Measurements from ENCODE around the gene C6orf62. TPM values are rescaled to one million over a fixed set of nuclear protein-coding genes. Genes with fewer than 3 reads are reported as not detected.
A peak's percentile ranks its signal among the peaks of the same experiment; 100 is the strongest.

Gene C6orf62
- total and polyA plus RNA-seq, 12 donors = 52.3 to 121 (median 102) TPM

- H3K9me3 ChIP-seq (replicated peaks in 1 of 3) = no peaks in the 10 kb centered on the region
- no peak overlapping the region for H3K4me3 ChIP-seq
- H3K27ac ChIP-seq = no peak overlapping the region
- WGBS, 4 donors = 67 to 80% (median 74%) methylated on average over 3 of the region's 3 CpGs
- TF ChIP-seq, protein P1, sequence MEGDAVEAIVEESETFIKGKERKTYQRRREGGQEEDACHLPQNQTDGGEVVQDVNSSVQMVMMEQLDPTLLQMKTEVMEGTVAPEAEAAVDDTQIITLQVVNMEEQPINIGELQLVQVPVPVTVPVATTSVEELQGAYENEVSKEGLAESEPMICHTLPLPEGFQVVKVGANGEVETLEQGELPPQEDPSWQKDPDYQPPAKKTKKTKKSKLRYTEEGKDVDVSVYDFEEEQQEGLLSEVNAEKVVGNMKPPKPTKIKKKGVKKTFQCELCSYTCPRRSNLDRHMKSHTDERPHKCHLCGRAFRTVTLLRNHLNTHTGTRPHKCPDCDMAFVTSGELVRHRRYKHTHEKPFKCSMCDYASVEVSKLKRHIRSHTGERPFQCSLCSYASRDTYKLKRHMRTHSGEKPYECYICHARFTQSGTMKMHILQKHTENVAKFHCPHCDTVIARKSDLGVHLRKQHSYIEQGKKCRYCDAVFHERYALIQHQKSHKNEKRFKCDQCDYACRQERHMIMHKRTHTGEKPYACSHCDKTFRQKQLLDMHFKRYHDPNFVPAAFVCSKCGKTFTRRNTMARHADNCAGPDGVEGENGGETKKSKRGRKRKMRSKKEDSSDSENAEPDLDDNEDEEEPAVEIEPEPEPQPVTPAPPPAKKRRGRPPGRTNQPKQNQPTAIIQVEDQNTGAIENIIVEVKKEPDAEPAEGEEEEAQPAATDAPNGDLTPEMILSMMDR (IDR thresholded peaks at IDR 0.05) = no peak
- TF ChIP-seq POLR2A (IDR thresholded peaks at IDR 0.05) = no peak
- intact Hi-C loops (cut with DNase I) = no loop called here
- H3K27me3 ChIP-seq = no peaks in the 10 kb centered on the region
- peaks cover 0 to 98% of the 10 kb centered on the region in 2 donors for H3K36me3 ChIP-seq (replicated peaks in 1 of 2)
- DNase-seq = no peak
- peaks cover 6 to 26% of the 10 kb centered on the region in 2 donors for H3K4me1 ChIP-seq (replicated peaks in 1 of 2)
Measured at GRCh38 chr6:24708612-24709011, 10.3 kb downstream of the C6orf62 start.

GRCh38 chr6:24704468-24704867 is 14.5 kb downstream of the C6orf62 start:
- no peak for DNase-seq
- Histone ChIP-seq H3K27me3 (no peaks in the 10 kb centered on the region), H3K27ac (no peak overlapping the region), H3K9me3 (replicated peaks in 1 of 3) (no peaks in the 10 kb centered on the region), H3K4me1 (replicated peaks in 1 of 2) (peaks cover 0 to 7% of the 10 kb centered on the region in 2 donors), H3K36me3 (replicated peaks in 1 of 2) (peaks cover 0 to 71% of the 10 kb centered on the region in 2 donors), H3K4me3 (no peak overlapping the region)
- intact Hi-C loops (cut with DNase I) = no loop called here
- no peak for TF ChIP-seq POLR2A (IDR thresholded peaks at IDR 0.05)
- TF ChIP-seq, protein P1 (IDR thresholded peaks at IDR 0.05) = no peak

- Histone ChIP-seq H3K9me3 (replicated peaks in 1 of 3) (no peaks in the 10 kb centered on the region), H3K27ac (no peak overlapping the region), H3K4me1 (replicated peaks in 1 of 2) (peaks cover 0 to 7% of the 10 kb centered on the region in 2 donors), H3K36me3 (replicated peaks in 1 of 2) (peaks cover 0 to 54% of the 10 kb centered on the region in 2 donors), H3K4me3 (no peak overlapping the region), H3K27me3 (no peaks in the 10 kb centered on the region)
- TF ChIP-seq, protein P1 (IDR thresholded peaks at IDR 0.05) = no peak
- no peak for TF ChIP-seq POLR2A (IDR thresholded peaks at IDR 0.05)
- intact Hi-C loops (cut with DNase I) = no loop called here
- no peak for DNase-seq
- 84 to 93% (median 86%) methylated on average over 4 of the region's 4 CpGs for WGBS, 4 donors
Measured at GRCh38 chr6:24702720-24703282, 16.2 kb downstream of the C6orf62 start.

DNA sequence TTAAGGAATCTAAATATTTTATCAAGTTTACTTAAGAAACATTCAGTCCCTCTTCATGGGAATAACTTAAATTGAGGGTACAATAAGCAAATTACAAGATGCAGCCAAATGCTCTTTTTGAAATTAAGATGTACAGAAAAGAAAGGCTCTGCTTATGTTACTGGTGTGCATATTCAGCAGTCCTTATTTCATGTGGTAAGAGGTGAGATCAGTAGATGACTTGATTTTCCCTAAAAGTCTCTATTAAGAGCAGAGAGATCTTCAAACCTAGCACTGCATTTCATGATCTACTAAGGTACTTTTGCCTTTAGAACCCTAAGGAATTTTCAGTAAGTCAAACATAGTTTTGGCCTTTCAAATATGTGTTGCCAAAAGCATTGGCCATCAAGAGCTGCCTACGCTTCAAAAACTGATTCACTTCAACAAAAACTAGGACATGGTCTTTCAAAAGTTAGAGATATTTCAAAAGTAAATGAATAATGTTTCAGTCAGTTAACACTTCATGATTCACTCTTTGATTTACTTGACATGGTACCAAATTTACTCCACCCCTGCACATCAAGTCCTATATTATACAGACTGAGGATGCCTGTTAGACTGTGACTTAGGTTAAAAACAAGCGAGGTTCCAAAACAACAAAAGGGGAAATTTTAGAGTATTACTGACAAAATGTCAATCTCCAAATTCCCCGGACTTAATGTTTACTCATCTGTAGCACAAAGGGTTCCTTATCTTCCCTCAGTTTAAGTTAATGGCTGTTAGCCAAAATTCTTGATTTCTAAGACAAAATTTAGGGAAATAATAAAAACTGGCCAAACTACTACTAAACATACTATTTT is 19.2 kb downstream of the C6orf62 start:
- 37 to 51% (median 46%) methylated on average over 3 of the region's 3 CpGs for WGBS, 4 donors
- intact Hi-C loops (cut with DNase I) = loop anchor here (5.0 to 10.0 kb wide), 2 partner anchors 117 to 275 kb away; no protein-coding TSS in a partner anchor
- Histone ChIP-seq H3K36me3 (replicated peaks in 1 of 2) (peaks cover 0 to 24% of the 10 kb centered on the region in 2 donors), H3K4me1 (replicated peaks in 1 of 2) (peaks cover 0 to 7% of the 10 kb centered on the region in 2 donors), H3K27ac (peak overlapping the region in 1 of 5 donors; percentile 40), H3K27me3 (no peaks in the 10 kb centered on the region), H3K4me3 (no peak overlapping the region), H3K9me3 (replicated peaks in 1 of 3) (no peaks in the 10 kb centered on the region)
- no peak for TF ChIP-seq POLR2A (IDR thresholded peaks at IDR 0.05)
- TF ChIP-seq, protein P1 (IDR thresholded peaks at IDR 0.05) = no peak
- no peak for DNase-seq

Data from adrenal gland (tissue), 12 donors.